SW480 (cell line): ENCODE results near the gene TRERF1.

Experiments
- DNase-seq: peaks from one replicate; pipeline ENCODE4 v3.0.0-alpha.2; 2016; ENCODE audit warnings: low spot score

TRERF1 gene

DNA sequence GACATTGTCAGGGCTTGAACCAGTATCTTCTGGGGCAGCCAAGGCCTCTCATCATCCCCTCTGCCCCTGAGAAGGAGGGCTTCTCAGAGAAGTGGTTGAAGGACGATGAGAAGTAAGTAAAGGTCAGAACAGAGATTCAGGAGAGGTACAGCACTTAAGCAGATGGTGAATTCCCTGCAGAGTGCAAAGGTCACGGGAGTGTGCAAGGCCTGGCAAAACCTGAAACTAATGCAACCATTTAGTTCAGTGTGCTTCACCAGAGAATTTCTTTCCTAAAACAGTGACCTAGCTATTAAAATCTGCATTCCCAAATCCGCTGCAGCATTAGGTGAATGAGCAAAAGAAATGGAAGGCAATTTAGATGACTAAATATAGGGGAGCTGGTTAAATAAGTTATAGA lies 58.4 kb downstream of the TRERF1 start:
- DNase-seq, result no peak

DNA sequence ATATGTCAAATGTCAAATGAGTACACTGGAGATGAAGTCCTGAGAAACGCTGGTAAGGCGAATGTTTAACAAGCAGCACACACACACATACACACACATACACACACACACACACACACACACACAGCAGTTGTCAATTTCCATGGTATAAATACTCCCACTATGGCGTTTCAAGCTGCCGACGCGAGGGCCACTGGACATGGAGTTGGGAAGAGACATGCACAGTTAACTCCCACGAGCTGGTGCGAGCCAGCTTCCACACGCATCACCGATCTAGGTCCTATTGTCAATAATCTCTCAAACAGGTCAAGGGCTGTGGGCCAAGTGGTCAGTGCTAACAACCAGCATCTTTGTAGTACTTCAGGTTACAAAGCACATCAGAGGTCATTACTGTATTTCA lies 58.9 kb downstream of the TRERF1 start:
- DNase-seq, result no peak

DNA sequence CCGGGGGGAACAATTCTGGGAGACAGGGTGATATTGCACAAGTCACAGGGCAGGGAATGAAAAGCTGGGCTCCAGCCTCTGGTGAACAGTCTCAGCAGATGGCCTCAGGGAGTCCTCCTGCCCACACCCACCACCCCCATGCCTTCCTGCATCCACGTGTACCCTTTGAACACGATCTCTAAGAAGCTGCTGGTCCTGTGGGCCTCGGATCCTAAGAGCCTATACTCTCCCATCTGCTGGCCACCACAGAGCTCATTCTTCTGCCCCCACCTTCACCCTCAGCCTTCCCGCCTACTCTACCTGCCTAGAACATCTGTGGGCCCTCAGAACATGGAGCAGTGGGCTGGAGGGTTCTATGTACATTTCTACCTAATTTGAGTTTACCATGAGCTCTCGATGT lies 60.3 kb downstream of the TRERF1 start:
- DNase-seq, result no peak

DNA sequence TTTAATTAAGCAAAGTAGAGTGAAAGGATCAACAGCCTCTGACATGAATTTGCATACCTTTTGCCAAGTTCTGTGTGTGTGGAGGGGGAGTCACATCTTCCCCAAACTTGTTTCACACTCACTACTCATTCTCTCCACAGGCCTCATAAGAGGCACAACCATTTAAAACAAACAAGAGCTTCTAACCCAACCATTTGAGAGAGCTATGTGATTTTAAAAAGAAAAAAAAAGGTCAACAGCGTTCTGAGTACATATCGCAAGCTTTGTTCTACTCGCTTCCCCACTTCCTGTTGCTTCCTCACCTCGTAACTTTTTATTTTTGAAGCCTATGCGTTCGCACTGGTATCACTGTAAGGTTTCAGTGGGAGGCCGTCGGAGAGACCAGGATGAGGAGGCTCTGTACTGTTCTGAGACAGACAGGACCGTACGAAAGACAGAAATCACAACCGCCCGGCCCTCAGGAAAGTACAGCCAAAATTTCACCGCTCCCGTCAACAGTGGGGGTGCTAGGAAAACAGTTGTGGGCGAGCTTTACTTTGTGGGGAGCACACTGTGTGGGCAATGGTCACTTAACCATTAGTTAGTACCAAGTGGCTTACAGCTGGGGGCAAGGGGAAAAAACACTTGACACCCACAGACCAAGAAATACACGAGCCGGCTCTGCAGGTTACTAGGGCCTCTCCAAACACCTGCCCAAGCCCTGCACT lies 61.3 kb downstream of the TRERF1 start:
- DNase-seq, result no peak

DNA sequence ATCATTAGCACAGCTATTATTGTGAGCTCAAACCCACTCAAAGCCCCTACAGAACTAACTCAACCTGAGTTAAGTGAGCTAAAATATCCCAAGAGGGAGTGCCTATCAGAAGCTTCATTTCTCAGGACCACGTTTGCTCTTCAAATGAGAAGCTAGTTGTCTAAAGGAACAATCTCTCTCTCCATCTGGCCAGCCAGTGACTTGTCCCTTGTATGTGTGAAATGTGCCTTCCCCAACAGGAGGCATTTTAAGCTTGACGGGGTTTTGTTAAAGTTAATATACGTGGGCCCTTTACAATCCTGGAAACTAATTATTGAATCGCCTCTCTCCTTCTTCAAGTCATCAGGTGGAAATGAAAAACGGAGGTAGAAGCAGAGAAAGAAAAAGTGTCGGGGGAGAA lies 62.0 kb downstream of the TRERF1 start:
- no peak for DNase-seq

DNA sequence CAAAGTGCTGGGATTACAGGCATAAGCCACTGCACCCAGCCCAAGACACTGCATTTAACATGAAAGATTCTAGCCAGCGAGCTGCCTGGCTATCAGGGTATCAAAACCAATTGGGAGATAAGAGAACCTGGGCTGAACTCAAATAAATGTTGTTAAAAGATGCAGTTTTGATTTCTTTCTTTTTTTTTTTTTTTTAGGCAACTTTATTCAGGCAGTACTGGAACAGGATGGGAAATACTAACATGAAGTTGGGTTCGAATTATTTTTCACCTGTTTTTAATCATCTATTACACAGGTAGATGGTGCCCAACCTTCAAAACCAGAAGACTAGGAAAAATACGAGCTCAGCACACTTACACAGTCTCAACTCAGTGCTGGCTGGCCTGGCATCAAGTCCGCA lies 63.7 kb downstream of the TRERF1 start:
- no peak for DNase-seq

DNA sequence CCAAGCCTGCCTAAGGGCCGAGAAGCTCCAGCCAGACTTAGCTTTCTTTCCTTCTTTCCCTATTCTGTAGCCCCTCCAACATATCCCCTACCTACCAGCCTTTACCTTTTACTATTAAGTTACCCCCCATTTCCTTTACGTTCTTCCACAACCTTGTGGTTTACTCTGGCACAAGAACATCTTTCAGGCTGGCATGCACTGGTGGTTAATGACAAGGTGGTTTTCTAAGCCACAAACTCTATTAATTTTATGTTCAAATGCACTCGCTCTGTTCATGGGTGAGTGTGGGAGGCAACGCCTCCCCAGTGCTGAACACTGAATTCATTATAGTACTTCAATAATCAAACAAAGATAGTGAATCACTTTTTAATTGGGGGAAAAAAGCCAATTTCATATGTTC lies 64.4 kb downstream of the TRERF1 start:
- DNase-seq, result peak; percentile 62

DNA sequence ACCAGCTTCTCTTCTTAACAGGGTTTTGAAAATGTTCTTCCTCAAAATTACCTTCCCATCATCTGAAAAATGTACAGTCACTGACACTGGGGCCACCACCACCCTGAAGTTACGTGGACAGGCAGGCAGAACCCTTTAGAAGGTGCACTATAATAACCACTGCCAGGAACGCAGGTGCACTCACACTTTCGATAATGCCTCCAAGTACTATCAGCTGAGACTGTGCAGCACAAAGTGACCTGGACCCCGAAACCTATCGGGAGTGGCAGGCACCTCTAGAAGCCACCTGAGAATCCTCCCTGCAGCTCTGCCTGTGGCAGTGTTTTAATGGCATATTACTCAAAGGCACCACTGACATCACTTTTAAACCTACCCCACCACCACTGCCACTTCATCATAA lies 66.4 kb downstream of the TRERF1 start:
- DNase-seq, result no peak

DNA sequence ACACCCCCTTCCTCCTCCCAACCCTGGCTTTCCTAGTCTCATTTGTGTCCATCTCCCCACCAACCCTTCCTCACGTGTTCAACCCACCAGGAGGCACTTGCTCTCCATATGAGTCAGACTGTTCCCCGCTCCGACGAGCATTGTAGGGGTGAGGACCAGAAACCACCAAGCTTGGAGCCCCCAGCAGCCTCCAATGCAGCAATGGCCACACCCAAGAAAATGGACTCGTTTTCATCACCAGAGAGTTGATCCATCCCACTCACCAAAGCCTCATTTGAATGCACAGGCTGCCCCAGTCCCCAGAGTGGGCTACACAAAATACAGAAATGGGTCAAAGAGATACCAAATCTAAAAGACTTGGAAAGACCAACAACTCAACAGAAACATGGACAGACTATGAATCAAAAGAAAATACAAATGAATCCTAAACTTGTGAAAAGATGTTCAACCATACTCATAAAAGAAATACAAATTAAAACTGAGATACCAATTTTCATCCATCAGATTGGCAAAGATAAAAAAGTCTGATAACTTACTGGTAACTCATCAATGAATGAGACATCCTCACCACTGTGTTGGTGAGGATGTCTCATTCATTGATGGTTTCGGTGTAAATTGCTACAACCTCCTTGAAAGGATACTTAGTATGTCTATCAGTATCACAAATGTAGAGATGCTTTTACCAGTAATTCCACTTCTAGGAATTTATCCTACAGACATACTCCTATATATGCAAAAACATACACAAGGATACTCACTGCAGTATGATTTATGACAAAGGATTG lies 68.1 kb downstream of the TRERF1 start:
- no peak for DNase-seq

DNA sequence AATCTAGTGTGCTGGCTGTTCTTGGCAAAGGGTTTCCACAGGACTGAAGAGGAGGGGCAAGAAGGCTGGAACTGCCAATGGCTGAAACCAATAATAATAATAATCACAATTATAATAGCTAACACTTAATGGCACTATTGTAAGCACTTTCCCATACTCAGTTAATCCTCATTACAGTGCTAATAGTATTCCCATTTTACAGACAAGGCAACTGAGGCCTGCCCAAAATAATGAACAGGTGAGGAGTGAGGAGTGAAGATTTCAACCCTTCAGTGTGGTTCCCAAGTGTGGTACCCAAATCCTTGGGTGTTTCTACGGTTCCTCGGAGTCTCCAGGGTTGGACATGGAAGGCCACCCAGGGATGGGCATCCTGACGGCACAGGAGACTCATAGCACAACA lies 69.9 kb downstream of the TRERF1 start:
- no peak for DNase-seq

DNA sequence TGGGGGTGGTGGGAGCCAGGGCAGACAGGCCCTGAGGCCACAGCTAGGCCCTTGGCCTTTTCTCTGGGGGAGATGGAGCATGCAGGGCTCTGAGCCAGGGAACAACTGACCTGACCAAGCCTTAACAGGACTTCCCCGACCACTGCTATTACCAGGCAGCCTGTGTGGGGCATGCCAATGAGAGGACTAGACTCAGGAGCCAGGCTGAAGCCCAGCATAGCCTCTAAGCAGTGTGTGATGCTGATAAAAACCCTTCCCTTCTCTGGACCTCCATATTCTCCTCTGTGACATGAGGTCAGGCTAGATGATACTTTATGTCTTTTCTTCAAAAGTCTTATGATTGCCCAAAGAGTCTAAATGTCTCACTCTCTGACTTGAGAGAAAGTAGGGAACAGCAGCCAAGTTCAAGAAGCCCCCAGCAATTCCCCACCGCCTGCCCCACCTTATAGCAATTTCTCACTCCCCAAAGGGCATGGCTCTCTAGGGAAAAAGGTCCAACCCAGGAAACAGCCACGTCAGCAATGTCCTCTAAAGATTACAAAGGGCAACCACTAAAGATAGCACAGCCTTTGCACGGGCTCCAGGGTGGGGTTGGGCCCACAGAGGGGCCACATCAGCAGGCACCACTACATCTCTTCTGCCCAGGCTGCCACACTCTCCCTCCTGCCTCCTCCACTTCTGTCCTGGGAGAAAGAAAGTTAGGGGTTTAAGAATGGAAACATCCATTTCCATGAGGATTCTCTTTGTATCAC lies 71.3 kb downstream of the TRERF1 start:
- no peak for DNase-seq

DNA sequence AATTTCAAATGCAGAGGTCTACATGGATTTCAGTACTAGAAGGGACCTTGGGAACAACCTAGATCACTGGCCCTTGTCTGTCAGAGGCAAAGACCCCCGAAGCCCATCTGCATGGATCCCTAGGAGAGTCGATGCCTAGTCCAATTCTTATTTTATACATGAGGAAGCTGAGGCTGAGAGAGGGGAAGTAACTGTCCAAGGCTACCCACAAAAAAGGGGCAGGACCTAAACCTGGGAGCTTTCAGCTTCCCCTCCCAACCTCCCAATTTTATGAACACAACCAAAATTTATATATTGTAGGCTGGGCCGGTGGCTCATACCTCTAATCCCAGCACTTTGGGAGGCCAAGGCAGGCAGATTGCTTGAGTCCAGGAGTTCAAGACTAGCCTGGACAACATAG lies 73.2 kb downstream of the TRERF1 start:
- DNase-seq, result no peak

DNA sequence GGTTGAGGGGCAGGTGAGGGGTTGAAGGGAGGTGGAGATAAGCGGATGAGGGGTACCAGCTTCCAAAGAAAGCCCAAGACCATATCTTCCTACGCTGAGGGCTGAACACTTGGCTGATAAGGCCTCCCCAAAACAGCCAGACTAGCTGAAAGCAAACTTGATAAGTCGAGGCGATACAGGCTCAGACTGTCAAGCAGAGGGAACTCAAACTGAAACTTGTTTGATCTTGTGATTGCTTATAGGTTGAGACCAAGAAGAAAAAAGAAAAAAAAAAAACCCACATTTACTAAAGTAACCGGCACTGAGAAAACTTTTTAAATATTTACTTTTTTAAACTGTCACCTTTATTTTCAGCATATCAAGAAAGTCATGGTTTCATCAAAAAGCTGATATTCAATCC lies 73.6 kb downstream of the TRERF1 start:
- no peak for DNase-seq

DNA sequence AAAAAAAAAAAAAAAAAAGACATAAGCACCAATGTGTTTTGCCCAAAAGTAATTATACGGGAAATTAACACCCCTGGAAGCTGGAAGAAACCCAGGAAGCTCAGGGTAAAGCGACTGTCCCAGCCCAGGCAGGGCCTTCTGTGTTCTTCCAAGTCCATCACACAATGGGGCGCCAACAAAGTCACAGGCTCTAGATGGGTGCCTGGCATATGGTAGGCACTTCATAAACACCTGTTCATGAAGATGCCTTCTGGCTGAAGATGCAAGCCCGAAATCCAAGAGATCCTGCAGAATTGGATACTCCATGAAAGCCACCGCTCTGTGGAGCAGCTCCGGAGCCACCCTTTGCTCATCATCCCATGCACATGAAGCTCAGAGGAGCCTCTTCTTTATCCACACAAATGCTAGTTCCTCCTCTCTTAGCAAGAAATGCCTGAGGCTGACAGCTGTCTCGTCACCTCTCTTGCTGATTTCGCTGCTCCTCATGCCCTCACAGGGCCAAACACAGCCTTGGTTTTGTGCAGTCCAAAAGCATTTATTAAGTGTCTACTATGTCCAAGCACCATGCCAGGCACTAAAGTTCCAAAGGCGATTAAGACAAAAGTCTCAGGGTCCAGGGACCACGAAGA lies 76.6 kb downstream of the TRERF1 start:
- DNase-seq, result no peak

DNA sequence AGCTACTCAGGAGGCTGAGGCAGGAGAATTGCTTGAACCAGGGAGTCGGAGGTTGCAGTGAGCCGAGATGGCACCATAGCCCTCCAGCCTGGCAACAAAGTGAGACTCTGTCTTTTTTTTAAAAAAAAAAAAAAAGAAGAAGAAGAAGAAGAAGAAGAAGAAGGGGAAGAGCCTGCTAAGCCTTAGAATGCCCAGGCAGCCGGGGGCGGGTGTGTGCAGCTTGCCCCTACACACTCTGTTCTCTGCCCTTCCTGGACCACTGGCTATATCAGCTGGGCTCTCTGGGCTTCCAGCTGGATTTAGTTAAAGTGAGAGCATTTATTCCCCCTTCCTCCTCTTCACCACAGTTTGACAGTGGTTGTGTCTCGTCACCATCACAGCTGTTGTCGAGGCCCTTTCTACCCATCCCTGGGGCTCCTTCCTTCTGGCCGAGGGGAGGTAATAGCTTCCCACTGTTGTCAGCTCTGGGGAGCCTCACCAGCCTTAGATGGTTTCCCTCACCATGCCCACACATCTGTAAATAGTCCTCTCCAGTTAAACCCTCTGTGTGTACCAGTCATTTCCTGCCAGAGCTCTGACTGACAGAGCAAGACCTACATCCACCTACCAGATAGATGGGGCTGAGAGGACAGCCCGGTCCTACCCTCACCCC lies 77.6 kb downstream of the TRERF1 start:
- DNase-seq, result no peak

DNA sequence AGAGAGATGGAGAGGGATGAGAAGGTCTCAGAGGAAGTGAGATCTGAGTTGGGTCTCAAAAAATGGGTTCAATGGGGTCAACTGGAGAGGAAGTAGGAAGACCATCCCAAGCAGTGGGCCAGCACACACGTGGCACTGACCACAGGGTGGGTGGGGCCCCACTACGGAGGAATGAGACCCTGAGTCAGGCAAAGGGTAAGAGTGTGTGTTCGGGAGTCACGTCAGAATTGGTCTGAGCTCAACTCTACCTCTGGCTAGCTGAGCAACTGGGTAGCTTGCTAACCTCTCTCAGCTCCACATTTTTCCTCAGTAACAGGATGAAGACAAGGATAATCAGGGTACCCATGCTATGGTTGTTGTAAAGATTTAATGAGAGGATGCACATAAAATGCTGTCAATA lies 79.0 kb downstream of the TRERF1 start:
- DNase-seq, result no peak

DNA sequence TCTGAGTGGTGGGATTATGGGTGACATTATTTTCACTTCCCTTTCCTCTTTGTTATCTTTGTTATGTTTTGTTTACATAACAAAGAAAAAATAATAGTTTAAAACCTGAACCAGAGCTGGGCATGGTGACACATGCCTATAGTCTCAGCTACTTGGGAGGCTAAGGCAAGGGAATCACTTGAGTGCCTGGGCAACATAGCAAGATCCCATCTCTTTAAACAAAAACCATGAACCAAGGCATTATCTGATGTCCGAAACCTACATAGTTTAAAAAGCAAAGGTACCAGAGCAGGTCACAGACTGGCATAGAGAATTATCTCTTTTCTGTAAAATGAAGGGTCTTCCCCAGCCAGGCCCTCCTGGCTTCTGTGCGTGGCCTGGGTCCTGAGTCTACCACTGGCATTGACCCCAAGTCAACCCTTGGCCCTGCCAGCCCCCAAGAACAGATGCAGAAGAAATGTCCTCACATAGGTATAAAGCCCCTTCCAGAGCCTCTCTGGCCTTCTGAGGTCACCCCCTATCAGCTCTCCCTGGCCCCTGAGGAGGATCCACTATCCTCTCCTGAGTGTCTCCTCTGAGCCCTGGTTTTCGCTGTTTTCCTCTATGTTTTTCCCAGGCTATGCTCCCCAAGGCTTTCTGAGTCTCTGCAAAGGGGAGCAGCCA lies 81.3 kb downstream of the TRERF1 start:
- DNase-seq, result no peak

DNA sequence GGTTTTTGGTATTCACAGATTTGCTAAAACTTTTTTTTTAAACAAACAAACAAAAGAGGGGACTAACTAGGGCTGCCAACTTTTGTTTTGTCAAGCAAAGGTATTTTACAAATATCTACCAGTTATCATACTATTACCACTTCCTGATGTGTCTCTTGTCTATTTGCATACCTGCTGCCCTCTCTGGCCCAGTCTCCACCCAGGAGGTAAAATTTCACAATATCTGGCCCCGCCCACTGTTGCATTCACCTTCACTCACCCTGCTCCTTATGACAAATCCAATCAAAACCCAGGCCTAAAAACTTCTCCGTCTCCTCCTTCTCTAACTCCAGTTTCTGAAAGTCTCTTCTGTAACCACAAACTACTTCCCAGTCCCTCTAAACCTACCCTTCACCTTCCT lies 82.2 kb downstream of the TRERF1 start:
- DNase-seq, result peak; percentile 2

DNA sequence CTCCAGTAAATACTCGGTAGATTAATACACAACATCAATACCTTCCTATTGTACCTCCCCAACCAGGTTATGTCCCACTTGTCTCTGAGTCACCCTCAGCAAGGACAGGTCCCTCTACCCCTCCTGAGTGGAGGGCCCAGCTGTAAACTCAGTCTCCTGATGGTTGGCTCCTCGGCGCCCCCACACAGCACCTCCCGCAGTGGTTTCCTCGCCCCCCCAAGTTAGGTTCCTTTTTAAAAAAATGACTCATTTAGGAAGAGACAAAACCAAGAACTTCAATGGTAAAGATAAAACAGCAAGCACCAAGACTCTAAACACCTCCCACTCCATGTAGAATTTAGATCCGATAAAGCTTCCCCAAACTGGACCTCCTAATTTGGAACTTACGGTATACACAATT lies 83.5 kb downstream of the TRERF1 start:
- no peak for DNase-seq

DNA sequence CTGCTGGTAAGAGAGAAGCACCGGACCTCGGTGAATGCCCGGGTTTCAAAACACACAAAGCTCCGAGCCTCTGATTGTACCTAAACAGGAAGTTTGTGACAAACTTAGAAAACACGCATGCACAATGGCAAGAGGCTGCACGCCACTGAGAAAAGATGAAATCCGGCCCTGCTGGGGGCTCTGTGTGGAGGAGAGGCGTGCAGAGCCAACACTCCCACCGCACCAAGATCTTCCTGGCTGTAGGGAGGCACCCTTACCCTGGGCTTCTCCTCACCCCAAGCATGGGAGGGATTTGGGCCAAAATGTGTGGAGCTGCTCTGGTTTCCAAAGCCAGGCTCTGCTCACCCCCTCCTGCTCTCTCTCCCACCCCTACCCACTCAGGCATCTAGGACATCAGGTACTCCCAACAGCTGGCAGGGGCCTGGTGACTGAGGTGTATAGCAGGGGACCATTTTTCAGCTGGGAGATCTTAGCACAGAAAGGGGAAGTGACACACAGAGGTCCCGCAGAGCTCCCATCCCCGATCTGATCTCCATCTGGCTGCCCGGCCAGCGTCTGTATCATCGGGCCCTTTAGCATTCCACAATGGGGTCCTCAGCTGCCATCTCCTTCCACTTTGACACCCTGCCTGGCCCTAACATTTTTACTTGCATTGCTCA lies 84.2 kb downstream of the TRERF1 start:
- no peak for DNase-seq

DNA sequence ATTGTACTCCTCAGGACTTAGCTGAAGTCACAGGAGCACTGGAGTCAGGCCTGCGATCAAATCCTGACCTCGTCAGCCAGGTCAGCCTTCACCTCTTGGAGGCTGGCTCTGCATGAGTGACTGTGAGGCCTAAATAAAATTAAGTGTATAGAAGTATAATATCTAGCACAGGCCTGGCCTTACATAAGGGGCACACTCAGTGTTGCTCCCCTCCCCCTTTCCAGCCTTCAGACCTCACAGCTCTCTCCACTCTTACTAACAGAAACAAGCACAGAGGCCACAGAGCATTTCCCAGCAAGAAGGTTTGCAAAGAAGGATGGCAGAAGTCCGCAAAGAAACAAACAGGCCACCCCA lies 84.8 kb downstream of the TRERF1 start:
- DNase-seq, result no peak
